ACHN (cell line): ENCODE results near the gene LCP1.

Experiments
- DNase-seq: peaks from one replicate; pipeline ENCODE4 v3.0.0-alpha.2; 2015
- in situ Hi-C: cut with HindIII; loops from 2 replicates; pipeline ENCODE4 v1.10.0; 2017; ENCODE audit warnings: low sequenced_read_pairs, low pct_ligation_motif_present, low pct_unique_long_range_greater_than_20kb

LCP1 gene

DNA sequence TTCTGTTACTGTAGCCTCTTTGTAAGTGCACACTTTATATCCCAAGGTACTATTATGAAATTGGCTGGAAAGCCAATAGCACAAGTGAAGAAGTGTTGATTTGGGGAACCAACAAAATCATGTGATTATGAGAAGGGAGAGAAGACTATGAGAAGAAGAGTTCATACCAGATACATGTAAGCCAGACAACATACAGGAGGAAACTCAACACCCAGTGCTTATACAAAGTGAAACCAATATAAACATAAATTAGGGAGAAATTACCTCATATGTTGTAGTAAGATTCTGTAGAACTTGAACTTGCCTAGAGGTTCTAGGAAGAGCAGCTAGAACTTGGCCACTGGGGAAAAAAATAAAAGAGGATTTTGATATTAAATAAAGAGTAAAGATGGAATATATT is 94.5 kb downstream of the LCP1 start:
- in situ Hi-C loops = no loop called here
- DNase-seq = no peak

DNA sequence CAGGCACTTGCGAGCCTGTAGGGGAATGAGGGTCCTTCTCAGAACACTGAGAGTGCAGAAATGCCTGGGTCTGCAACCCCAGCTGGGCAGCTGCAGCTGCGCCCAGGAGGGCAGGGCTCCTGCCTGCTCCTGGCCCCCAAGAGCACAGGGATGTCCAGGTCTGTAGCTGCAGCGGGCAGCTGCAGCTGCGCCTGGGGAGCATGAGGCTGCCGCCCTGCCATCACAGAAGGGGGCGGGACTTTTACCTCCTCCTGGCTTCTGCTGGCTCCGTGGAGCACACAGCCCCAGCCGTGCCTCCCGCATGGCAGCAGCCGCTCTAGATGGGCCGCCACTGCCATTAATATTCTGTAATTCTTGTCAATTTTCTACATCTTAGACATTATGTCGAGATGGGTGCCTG is 95.0 kb downstream of the LCP1 start:
- no peak for DNase-seq
- in situ Hi-C loops = no loop called here

DNA sequence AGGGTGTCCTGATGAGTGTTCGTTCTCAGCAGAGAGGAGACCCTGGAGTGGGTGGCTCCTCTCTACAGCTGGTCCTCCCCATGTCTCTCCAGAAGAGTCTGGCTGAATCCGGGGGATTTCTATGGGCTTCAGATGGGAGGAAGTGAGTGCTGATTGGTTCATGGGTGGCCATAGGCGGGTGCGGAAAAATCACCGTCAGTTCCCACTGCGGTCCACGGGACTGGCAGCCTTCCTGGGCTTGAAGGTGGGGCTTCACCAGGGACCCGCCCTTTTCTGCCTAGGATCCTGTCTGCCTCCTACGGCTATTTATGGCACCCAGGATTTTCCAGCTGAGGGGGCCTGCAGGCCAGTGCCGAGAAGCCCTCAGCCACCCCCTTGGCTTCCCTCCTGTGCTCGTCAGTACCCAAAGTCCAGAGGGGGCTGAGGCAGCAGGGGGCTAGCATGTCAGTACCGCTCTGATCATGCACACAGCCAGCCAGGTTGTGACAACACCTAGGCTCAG is 95.5 kb downstream of the LCP1 start:
- no peak for DNase-seq
- in situ Hi-C loops = no loop called here

DNA sequence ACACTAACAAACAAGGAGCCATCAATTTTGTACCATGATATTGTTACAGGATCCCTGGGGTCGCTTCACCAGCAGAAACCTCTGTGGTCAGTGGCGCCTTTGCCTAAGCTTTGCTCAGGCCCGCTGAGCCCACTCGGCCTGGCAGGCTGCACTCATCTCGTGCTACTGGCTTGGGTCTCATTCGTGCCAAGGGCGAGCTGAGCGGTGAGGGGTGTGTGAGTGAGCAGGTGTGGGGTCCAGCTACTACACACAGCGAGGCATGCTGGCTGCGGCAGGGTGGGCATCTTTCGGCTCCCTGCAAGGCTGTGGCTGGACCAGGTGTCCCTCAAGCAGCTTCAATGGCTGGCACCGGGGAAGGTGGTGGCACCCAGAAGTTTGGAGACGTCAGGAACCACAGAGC is 96.2 kb downstream of the LCP1 start:
- DNase-seq = no peak
- in situ Hi-C loops = no loop called here

DNA sequence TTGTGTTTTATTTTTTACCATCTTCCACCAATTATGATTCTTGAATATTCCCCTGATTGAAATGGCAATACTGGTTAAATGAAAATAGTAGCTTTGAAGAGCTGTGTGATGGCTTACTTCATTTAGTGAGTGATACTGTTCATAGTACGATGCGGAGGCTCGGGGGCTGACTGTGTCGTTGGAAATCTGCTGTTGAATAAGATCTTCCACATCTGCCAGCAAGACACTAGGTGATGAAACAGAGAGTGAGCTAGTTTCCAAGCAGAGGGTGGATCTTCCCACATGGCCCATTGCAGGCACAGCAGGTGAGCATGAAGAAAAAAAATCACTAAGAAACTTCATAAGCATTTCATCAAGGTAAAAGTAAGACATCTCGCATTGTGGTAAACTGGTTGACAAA is 99.7 kb downstream of the LCP1 start:
- in situ Hi-C loops = no loop called here
- no peak for DNase-seq

DNA sequence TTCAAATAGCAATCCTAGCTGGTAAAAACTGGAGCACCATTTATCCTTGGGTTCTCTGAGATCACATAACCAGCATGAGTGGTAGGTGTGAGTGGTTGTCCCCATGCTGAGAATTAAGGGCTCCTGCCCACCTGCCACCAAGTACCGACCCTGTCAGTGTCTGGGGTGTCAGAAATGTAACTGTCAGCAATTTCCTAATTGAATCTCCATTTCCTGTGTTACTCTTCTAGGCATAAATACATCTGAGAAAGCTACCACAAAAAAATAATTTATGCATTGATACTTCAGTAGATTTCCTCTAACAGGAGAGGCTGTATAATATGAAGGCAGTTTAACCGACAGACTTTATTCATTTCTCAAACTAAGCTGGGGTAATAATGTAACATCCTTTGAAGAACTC is 102.2 kb downstream of the LCP1 start:
- in situ Hi-C loops = no loop called here
- DNase-seq = no peak

DNA sequence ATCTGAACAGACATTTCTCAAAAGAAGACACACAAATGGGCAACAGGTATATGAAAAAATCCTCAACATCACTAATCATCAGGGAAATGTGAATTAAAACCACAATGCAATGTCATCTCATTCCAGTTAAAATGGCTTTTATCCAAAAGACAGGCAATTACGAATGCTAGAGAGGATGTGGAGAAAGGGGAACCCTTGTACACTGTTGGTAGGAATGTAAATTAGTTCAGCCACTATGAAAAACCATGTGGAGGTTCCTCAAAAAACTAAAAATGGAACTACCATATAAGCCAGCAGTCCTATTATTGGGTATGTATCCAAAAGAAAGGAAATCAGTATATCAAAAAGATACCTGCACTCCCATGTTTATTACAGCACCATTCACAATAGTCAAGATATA is 104.7 kb downstream of the LCP1 start:
- DNase-seq = no peak
- in situ Hi-C loops = no loop called here

DNA sequence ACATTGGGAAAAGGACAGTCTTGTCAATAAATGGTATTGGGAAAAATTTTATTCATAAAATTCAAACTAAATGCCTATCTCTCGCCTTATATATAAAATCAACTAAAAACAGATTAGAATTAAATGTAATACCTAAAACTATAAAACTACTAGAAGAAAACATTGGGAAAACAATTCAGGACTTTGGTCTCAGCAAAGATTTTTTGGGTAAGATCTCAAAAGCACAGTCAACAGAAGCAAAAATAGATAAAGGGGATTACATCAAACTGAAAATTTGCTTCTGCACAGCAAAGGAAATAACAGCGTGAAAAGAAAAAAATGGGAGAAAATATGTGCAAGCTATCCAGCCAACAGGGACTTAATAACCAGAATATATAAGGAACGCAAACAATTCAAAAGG is 105.2 kb downstream of the LCP1 start:
- in situ Hi-C loops = no loop called here
- no peak for DNase-seq
